GM19023 (cell line): ENCODE results near the gene BCAN.
A peak's percentile ranks its signal among the peaks of the same experiment; 100 is the strongest.

Experiments
- ATAC-seq: cut with Tn5 transposase; IDR thresholded peaks from one replicate; pipeline ENCODE4 v1.9.1; 2021; ENCODE audit warnings: mild to moderate bottlenecking, moderate library complexity; ENCODE audit not compliant: unreplicated experiment

The BCAN gene

GRCh38 chr1:156659988-156660751, 18.3 kb downstream of the BCAN start:
- peak; percentile 55 for ATAC-seq

- no peak for ATAC-seq
Observed at GRCh38 chr1:156660752-156661112, 18.8 kb downstream of the BCAN start.

- ATAC-seq, result no peak
Observed at GRCh38 chr1:156662005-156662799, 20.3 kb downstream of the BCAN start.

- no peak for ATAC-seq
Observed at GRCh38 chr1:156662800-156663055, 20.8 kb downstream of the BCAN start.

- ATAC-seq, result no peak
Observed at GRCh38 chr1:156663178-156663577, 21.3 kb downstream of the BCAN start.

DNA sequence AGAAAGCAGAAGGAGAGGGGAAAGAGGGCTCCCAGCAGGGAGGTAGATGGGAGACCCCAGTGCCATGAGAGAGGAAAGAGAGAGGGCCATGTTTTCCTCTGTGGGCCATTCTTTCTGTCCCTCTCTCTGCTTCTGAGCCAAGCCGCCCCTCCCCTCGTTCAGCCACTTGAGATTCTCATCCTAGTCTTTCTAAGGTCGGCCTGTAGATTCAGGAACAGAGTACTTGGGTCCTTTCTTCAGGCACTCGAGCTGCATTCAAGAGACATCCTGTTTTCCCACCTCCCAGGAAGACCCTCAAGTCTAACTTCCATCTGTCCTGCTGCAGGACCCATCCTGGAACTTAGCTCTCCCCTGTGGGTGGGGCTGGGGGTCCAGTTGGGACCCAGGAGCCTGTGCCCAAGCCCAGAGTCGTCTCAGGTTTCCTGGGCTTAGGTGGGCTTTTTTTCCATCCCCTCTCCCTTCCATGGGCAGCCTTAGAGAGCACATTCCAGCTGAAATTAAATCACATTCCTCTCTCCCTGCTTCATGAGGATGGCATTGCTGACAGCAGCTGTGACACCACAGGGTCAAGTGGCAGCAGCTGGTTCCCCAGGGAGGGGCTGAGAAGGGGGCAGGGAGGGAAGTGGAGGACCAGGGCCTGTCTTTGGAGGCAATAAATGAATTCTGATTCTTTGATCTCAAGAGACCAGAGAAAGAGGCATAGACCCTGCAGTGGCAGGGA, 22.3 kb downstream of the BCAN start:
- no peak for ATAC-seq

GRCh38 chr1:156664767-156665411, 23.0 kb downstream of the BCAN start:
- ATAC-seq, result no peak

DNA sequence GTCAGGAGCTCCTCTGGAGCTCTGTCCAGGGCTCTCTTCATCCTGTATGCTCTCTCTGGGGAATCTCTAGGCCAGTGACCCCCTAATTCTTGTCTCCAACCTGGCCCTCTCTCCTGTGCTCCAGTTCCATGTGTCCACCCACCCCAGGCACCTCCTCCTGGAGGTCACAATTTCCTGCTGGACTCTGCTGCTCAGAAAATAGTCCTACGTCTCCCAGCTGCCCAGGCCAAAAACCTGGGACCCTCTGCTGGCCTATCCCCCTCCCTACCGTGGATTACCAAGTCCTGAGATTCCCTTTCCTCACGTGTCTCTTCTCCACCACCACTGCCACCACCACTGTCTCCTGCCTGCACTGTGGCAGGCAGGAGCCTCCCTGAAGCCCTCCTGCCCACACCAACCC, 23.6 kb downstream of the BCAN start:
- ATAC-seq, result no peak

DNA sequence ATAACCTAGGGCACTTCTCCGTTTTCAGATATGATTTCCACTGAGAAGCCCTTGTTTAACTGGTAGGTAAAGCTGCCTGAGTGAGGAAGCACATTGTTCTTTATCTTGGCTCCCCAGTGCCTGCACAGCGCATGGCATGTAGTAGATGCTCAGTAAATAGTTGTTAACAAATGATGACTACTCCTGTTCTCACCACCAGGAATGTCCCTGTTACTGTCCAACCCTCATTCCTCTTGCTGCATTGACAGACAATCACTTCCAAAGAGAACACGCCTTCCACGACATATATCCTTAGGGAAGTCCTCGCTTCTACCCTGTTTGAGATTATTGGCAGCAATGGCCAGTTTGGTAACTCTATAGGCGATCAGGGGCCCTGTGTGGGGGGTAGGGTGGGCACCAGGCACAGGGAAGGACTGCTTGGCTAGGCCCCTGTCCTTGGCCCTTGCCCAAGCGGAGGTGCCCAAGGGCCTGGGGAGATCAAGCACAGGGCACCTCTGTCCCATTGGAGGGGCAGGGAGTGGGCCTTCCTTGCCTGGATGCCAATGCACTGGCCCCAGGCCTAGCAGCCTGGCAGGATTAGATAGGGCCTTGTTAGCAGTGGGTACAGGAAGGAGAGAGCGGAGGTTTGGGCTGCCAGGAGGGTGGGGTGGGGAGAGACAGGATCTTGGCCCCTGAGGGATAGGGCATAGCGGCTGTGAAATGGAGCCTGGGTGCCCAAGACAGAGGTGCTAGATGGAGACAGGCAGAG, 25.1 kb downstream of the BCAN start:
- no peak for ATAC-seq

- ATAC-seq, result no peak
Observed at GRCh38 chr1:156667610-156667967, 25.7 kb downstream of the BCAN start.

DNA sequence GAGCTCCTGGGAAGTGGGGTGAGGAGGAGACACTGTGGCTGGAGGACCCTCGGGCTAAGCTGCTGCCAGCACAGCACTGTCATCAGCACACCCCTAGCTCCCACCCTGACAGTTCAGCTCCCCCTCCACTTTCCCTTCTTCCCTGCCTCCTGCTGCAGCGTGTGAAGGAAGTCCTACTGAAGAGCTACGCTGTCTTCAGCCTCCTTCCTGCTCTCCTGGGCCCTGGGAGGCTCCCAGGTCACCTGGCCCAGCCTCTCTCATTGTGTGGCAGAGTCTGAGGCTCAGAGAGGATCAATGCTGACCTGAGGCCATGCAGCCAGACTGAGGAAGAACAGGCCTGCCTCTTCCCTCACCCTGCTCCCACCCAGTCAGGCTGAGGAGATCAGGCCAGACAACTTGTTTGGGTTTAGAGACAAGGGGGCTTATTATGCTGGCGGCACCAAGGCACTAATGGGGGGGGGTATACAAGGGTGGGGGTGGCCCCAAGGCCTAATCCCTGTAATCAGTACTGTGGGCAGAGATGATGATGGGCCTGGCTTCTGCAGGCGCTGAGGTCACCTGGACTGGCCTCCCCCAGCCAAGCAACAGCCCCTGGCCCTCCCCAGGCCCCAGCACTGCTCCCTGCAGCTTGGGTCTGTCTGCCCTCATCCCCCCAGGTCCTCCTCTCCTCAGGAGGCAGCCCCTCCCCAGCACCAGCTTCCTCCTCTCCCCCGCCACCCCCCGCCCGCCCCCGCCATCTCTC, 26.2 kb downstream of the BCAN start:
- ATAC-seq, result no peak

DNA sequence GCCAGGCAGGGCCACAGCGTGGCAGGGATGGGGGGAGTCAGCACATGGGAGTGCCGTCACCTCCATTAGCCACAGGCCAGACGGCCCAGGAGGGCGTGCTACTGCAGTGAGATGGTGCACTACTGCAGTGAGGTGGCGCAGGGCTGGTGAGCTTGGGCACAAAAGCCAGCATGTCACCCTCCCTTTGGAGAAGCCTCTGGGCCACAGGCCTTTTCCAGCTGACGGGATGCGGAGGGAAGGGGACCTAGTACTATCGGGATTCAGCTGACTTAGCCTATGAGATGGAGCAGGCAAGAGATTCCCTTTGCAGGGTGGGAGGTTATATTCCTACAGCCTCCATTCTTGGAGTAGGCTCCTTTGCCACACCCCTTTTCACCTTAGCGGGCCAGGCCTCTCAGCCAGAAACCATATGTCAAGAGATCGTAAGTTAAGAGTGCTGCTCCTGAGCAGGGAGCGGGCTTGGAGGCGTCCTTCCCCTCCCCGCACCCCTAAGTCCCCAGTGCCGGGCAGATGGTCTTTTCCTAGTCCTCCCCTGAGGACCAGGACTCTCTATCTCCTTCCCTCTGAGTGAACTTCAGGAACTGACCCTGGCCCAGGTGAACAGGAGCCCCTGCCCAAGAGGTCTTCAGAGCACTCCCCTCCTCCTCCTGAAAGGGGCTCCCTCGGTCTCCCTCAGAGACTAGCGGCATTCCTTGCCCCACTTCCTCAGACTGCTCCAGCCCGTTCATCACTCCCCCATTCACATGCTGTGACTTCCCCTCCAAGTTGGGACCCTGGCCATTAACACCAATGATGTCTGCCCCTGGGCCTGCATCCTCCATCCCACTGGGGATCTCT, 27.1 kb downstream of the BCAN start:
- no peak for ATAC-seq

- no peak for ATAC-seq
Observed at GRCh38 chr1:156669794-156670193, 27.9 kb downstream of the BCAN start.

GRCh38 chr1:156670359-156670758, 28.4 kb downstream of the BCAN start:
- ATAC-seq, result no peak

DNA sequence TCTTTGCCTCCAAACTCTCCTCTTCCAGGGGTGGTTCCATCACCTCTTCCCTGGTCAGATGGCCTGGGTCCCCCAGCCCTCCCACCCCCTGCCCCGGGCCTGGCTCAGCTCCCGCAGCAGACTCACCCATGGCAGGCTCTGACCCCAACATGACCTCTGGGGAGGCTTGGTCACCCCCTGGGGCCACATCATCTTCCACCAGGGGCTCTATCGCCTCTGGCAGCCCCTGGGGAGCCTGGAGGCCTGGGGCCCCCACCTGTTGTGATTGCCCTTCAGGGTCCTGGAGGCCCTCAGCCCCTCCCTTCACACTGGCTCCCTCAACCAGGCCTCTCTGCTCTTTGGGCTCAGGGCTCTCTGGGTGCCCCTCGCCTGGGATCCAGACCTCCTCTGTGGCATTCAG, 28.9 kb downstream of the BCAN start:
- no peak for ATAC-seq

DNA sequence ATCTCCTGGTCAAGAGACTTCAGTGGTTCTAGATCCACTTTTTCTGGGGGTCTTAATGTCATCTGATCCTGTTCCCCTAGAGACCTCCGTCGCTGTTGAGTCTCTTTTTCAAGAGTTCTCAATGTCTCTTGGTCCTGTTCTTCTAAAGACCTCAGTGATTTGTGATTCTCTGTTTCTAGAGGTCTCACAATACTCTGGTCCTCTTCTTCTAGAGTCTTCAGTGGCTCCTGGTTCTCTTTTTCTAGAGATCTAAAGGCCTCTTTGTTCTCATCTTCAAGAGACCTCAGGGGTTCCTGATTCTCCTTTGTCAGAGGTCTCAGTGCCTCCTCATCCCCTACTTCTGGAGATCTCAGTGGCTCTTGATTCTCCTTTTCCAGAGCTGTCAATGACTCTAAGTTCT, 29.9 kb downstream of the BCAN start:
- no peak for ATAC-seq

- ATAC-seq, result no peak
Observed at GRCh38 chr1:156673387-156674121, 31.6 kb downstream of the BCAN start.

GRCh38 chr1:156675210-156676113, 33.5 kb downstream of the BCAN start:
- no peak for ATAC-seq
